ENCODE results near the gene TMEM50A.
"Not testable (repeated sequence)": the region's sequence is repeated elsewhere in the genome, so short reads cannot be mapped to it uniquely, and the experiment has no call there.

DNA sequence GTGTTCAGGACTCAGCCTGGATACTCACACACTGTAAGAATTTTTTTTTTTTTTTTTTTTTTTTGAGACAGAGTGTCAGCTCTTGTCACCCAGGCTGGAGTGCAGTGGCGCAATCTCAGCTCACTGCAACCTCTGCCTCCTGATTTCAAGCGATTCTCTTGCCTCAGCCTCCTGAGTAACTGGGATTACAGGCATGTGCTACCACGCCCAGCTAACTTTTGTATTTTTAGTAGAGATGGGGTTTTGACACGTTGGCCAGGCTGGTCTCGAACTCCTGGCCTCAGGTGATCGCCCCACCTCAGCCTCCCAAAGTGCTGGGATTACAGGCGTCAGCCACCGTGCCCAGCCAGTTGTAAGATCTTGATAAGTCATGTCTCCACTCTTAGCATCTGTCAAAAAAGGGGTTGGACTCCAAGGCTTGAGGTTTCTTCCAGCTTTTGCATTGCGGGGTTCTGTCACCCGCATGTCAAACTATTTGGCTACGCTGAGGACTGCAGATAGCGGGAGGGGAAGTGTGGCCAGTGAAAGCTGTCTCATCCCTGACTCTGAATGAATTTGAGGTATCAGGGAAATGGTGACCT is 31.6 kb downstream of the TMEM50A start:
- not testable (repeated sequence) for TF ChIP-seq CTCF (IDR thresholded peaks at IDR 0.05); ZFX (IDR thresholded peaks at IDR 0.05; ENCODE audit: borderline replicate concordance)

Data from 22Rv1 (cell line).